ENCODE data around the gene PIK3C2G. TPM values are rescaled to one million over a fixed set of nuclear protein-coding genes. Genes with fewer than 3 reads are reported as not detected.
"Not testable (repeated sequence)": the region's sequence is repeated elsewhere in the genome, so short reads cannot be mapped to it uniquely, and the experiment has no call there.

Gene PIK3C2G
- total RNA-seq, 1 donor from 2014 or later: 1.7 TPM

- no peaks in the 10 kb centered on the region for H3K9me3 ChIP-seq
- H3K4me3 ChIP-seq: no peak overlapping the region
- no peaks in the 10 kb centered on the region for H3K27me3 ChIP-seq
- no peaks in the 10 kb centered on the region for H3K36me3 ChIP-seq
- intact Hi-C loops (cut with DNase I): no loop called here
- DNase-seq (ENCODE audit: extremely low spot score in 2 of 2): no peak
- H3K4me1 ChIP-seq: peaks cover 16% of the 10 kb centered on the region
- no peak overlapping the region for H3K27ac ChIP-seq
- no peak for TF ChIP-seq POLR2A (IDR thresholded peaks at IDR 0.05)
- TF ChIP-seq CTCF (IDR thresholded peaks at IDR 0.05): no peak
- no peak for TF ChIP-seq POLR2AphosphoS5 (IDR thresholded peaks at IDR 0.05; ENCODE audit: insufficient read depth in 1 of 2, low read depth in 1 of 2)
Measured at GRCh38 chr12:18254081-18254480, 7.2 kb upstream of the PIK3C2G start.

GRCh38 chr12:18255004-18255403 lies 6.3 kb upstream of the PIK3C2G start:
- H3K4me1 ChIP-seq: peaks cover 16% of the 10 kb centered on the region
- H3K36me3 ChIP-seq; H3K4me3 ChIP-seq; H3K27ac ChIP-seq; H3K9me3 ChIP-seq; H3K27me3 ChIP-seq; DNase-seq (ENCODE audit: extremely low spot score in 2 of 2); intact Hi-C loops (cut with DNase I): not testable (repeated sequence)

- Histone ChIP-seq H3K36me3 (no peaks in the 10 kb centered on the region), H3K27me3 (no peaks in the 10 kb centered on the region), H3K9me3 (no peaks in the 10 kb centered on the region), H3K4me1 (peaks cover 16% of the 10 kb centered on the region), H3K27ac (no peak overlapping the region), H3K4me3 (no peak overlapping the region)
- TF ChIP-seq POLR2AphosphoS5 (IDR thresholded peaks at IDR 0.05; ENCODE audit: insufficient read depth in 1 of 2, low read depth in 1 of 2) (no peak), POLR2A (IDR thresholded peaks at IDR 0.05) (no peak), CTCF (IDR thresholded peaks at IDR 0.05) (no peak)
- DNase-seq (ENCODE audit: extremely low spot score in 2 of 2): no peak
- intact Hi-C loops (cut with DNase I): no loop called here
Measured at GRCh38 chr12:18257251-18257650, 4.1 kb upstream of the PIK3C2G start.

GRCh38 chr12:18258929-18259328 lies 2.4 kb upstream of the PIK3C2G start:
- Histone ChIP-seq H3K36me3 (no peaks in the 10 kb centered on the region), H3K27me3 (no peaks in the 10 kb centered on the region), H3K9me3 (no peaks in the 10 kb centered on the region), H3K27ac (no peak overlapping the region), H3K4me3 (no peak overlapping the region), H3K4me1 (peaks cover under 1% of the 10 kb centered on the region)
- intact Hi-C loops (cut with DNase I): no loop called here
- no peak for DNase-seq (ENCODE audit: extremely low spot score in 2 of 2)
- no peak for TF ChIP-seq POLR2A (IDR thresholded peaks at IDR 0.05)
- TF ChIP-seq POLR2AphosphoS5 (IDR thresholded peaks at IDR 0.05; ENCODE audit: insufficient read depth in 1 of 2, low read depth in 1 of 2): no peak
- TF ChIP-seq CTCF (IDR thresholded peaks at IDR 0.05): no peak

- no peak for DNase-seq (ENCODE audit: extremely low spot score in 2 of 2)
- H3K36me3 ChIP-seq: no peaks in the 10 kb centered on the region
- TF ChIP-seq CTCF (IDR thresholded peaks at IDR 0.05): no peak
- no peak for TF ChIP-seq POLR2AphosphoS5 (IDR thresholded peaks at IDR 0.05; ENCODE audit: insufficient read depth in 1 of 2, low read depth in 1 of 2)
- no peak for TF ChIP-seq POLR2A (IDR thresholded peaks at IDR 0.05)
- H3K9me3 ChIP-seq: no peaks in the 10 kb centered on the region
- H3K4me1 ChIP-seq: no peaks in the 10 kb centered on the region
- no peaks in the 10 kb centered on the region for H3K27me3 ChIP-seq
- H3K27ac ChIP-seq: no peak overlapping the region
- H3K4me3 ChIP-seq: no peak overlapping the region
- intact Hi-C loops (cut with DNase I): no loop called here
Measured at GRCh38 chr12:18259906-18260682, 1.2 kb upstream of the PIK3C2G start.

Data from vagina (tissue), 2 donors.